Endothelial cell of umbilical vein (primary cell): ENCODE data around the gene TMTC1.

ENCODE experiments used
- CTCF ChIP-seq, 2 donors: IDR thresholded peaks; 1 replicate in 1 of 2; 2 replicates in 1 of 2; pipeline ENCODE4 v1.5.1; 2011; ENCODE audit warnings: low read length in 2 of 2, mild to moderate bottlenecking in 2 of 2, moderate library complexity in 2 of 2, control low read depth in 1 of 2, inconsistent platforms in 1 of 2, low read depth in 1 of 2; ENCODE audit not compliant: insufficient read depth in 1 of 2; ENCODE audit errors: extremely low read depth in 1 of 2
- EZH2 ChIP-seq: IDR thresholded peaks from 2 replicates; pipeline ENCODE4 v1.6.1; 2012; ENCODE audit warnings: borderline replicate concordance, low read depth, mild to moderate bottlenecking, moderate library complexity, low read length, inconsistent platforms; ENCODE audit not compliant: severe bottlenecking
- POLR2A ChIP-seq: IDR thresholded peaks from 2 replicates; pipeline ENCODE4 v1.6.1; 2012; ENCODE audit warnings: low read depth, mild to moderate bottlenecking, control low read depth, low read length
- TF ChIP-seq, protein P1 (sequence below): IDR thresholded peaks from 2 replicates; pipeline ENCODE4 v1.6.1; 2011; ENCODE audit not compliant: insufficient read depth, insufficient read length

GRCh38 chr12:29751676-29752075 lies 32.1 kb downstream of the TMTC1 start:
- TF ChIP-seq CTCF (IDR thresholded peaks at IDR 0.05; ENCODE audit: extremely low read depth in 1 of 2, insufficient read depth in 1 of 2, low read depth in 1 of 2, low read length in 2 of 2) (no peak), EZH2 (no peak), POLR2A (no peak)
- TF ChIP-seq, protein P1, sequence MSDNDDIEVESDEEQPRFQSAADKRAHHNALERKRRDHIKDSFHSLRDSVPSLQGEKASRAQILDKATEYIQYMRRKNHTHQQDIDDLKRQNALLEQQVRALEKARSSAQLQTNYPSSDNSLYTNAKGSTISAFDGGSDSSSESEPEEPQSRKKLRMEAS, result no peak
